Neural cell (in vitro differentiated cells): ENCODE results near the gene ROR1. TPM values are rescaled to one million over a fixed set of nuclear protein-coding genes. Genes with fewer than 3 reads are reported as not detected.

Source experiments
- H2AFZ ChIP-seq: fragments of 200-600, 300-800 bp; sonication (generic), shearing (Covaris generic); 2 replicates; pipeline ENCODE4 v1.6.0; 2014; ENCODE audit warnings: low read depth, mild to moderate bottlenecking, antibody characterized with exemption, low read length, moderate library complexity
- H3F3A ChIP-seq: fragments of 200-600 bp; shearing (Covaris generic); 2 replicates; pipeline ENCODE4 v1.6.1; 2016; ENCODE audit warnings: mild to moderate bottlenecking, moderate library complexity, mixed read lengths, antibody characterized with exemption, low read length; ENCODE audit not compliant: insufficient read depth, poor library complexity, severe bottlenecking
- H3K27ac ChIP-seq: fragments of 200-600, 300-800 bp; sonication (generic), shearing (Covaris generic); 2 replicates; pipeline ENCODE4 v1.5.1; 2014; ENCODE audit warnings: mild to moderate bottlenecking, low read length, moderate library complexity
- H3K27me3 ChIP-seq: fragments of 300-800, 200-600 bp; sonication (generic), shearing (Covaris generic); 2 replicates; pipeline ENCODE4 v1.6.0; 2014; ENCODE audit warnings: mild to moderate bottlenecking, low read depth, low read length, moderate library complexity; ENCODE audit not compliant: insufficient read depth
- H3K36me3 ChIP-seq: fragments of 300-800, 200-600 bp; sonication (generic), shearing (Covaris generic); 2 replicates; pipeline ENCODE4 v1.5.1; 2014; ENCODE audit warnings: mild to moderate bottlenecking, antibody characterized with exemption, low read length, moderate library complexity; ENCODE audit not compliant: insufficient read depth
- H3K4me2 ChIP-seq: fragments of 300-800, 200-600 bp; sonication (generic), shearing (Covaris generic); 2 replicates; pipeline ENCODE4 v1.6.0; 2014; ENCODE audit warnings: mild to moderate bottlenecking, low read length
- H3K4me3 ChIP-seq: fragments of 300-800, 200-600 bp; sonication (generic), shearing (Covaris generic); 2 replicates; pipeline ENCODE4 v1.5.1; 2014; ENCODE audit warnings: mild to moderate bottlenecking, low read length, moderate library complexity
- H3K79me2 ChIP-seq: fragments of 200-600 bp; shearing (Covaris generic); replicated peaks from 2 replicates; pipeline ENCODE4 v1.6.0; 2014; ENCODE audit warnings: mild to moderate bottlenecking, low read length, moderate library complexity; ENCODE audit not compliant: insufficient read depth
- H3K9ac ChIP-seq: fragments of 300-800, 200-600 bp; sonication (generic), shearing (Covaris generic); 2 replicates; pipeline ENCODE4 v1.6.1; 2016; ENCODE audit warnings: mild to moderate bottlenecking, low read length, mixed read lengths
- H3K9me2 ChIP-seq: fragments of 200-600 bp; shearing (Covaris generic); 2 replicates; pipeline ENCODE4 v1.6.1; 2016; ENCODE audit warnings: mild to moderate bottlenecking, low read length, mixed read lengths; ENCODE audit not compliant: insufficient read depth
- H3K9me3 ChIP-seq: fragments of 200-600, 300-800 bp; sonication (generic), shearing (Covaris generic); 2 replicates; pipeline ENCODE4 v1.6.1; 2016; ENCODE audit warnings: mild to moderate bottlenecking, mixed run types, low read length, moderate library complexity, mixed read lengths
- H4K20me1 ChIP-seq: fragments of 200-600 bp; shearing (Covaris generic); 2 replicates; pipeline ENCODE4 v1.6.1; 2016; ENCODE audit warnings: mild to moderate bottlenecking, mixed run types; ENCODE audit not compliant: insufficient read depth
- EP300 ChIP-seq: fragments of 450-650 bp; conservative IDR thresholded peaks from 2 replicates; pipeline ENCODE4 v1.6.1; 2014; ENCODE audit warnings: antibody characterized with exemption, mild to moderate bottlenecking, moderate library complexity; ENCODE audit not compliant: poor library complexity, severe bottlenecking
- EZH2 ChIP-seq: fragments of 200-600, 300-800 bp; shearing (Covaris generic), sonication (generic); IDR thresholded peaks from 2 replicates; pipeline ENCODE4 v1.6.1; 2014; ENCODE audit warnings: antibody characterized with exemption, low read length, borderline replicate concordance, mild to moderate bottlenecking; ENCODE audit not compliant: insufficient read depth, poor library complexity, severe bottlenecking
- MXI1 ChIP-seq: fragments of 450-650 bp; conservative IDR thresholded peaks from 2 replicates; pipeline ENCODE4 v1.6.1; 2014; ENCODE audit warnings: antibody characterized with exemption, mild to moderate bottlenecking; ENCODE audit not compliant: poor library complexity, severe bottlenecking
- POLR2AphosphoS5 ChIP-seq: IDR thresholded peaks from 2 replicates; pipeline ENCODE4 v1.6.1; 2012
- RAD21 ChIP-seq: fragments of 450-650 bp; conservative IDR thresholded peaks from 2 replicates; pipeline ENCODE4 v1.6.1; 2014; ENCODE audit warnings: antibody characterized with exemption, mild to moderate bottlenecking, moderate library complexity
- SMC3 ChIP-seq: fragments of 450-650 bp; conservative IDR thresholded peaks from 2 replicates; pipeline ENCODE4 v1.6.1; 2014; ENCODE audit warnings: antibody characterized with exemption, mild to moderate bottlenecking, moderate library complexity; ENCODE audit not compliant: poor library complexity
- TAF1 ChIP-seq: IDR thresholded peaks from 2 replicates; pipeline ENCODE4 v1.6.1; 2012; ENCODE audit warnings: low read depth
- polyA plus RNA-seq: library from polyadenylated mRNA; depleted of rRNA; stranded (reverse); fragments of >200 nt; gene quantifications from 2 replicates; pipeline ENCODE4 v1.2.3, GENCODE V29; 2014
- TF ChIP-seq, protein P1 (sequence below): fragments of 450-650 bp; IDR thresholded peaks from 2 replicates; pipeline ENCODE4 v1.5.1; 2014; ENCODE audit warnings: antibody characterized with exemption, mild to moderate bottlenecking, moderate library complexity; ENCODE audit not compliant: poor library complexity, severe bottlenecking
- TF ChIP-seq, protein P2 (sequence below): IDR thresholded peaks from 2 replicates; pipeline ENCODE4 v1.6.1; 2012; ENCODE audit warnings: borderline replicate concordance

Gene ROR1
- polyA plus RNA-seq, 1 donor from 2014 or later, result 0.27 TPM

DNA sequence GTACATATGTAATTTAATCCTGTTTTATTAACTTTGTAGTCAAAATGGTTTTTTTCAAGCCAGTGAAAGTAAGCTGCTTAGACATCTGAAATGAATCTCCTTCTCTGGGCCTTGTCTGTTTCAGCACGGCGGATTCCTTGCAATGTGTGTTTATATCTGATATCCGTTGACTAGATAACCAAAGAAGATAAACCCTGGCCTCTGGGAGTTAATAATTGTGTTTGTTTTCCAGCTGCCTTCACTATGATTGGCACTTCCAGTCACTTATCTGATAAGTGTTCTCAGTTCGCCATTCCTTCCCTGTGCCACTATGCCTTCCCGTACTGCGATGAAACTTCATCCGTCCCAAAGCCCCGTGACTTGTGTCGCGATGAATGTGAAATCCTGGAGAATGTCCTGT lies 366.1 kb downstream of the ROR1 start:
- Histone ChIP-seq H4K20me1 (no peaks in the 10 kb centered on the region), H3K9me3 (no peaks in the 10 kb centered on the region), H3K9me2 (no peaks in the 10 kb centered on the region), H3K9ac (no peak overlapping the region), H3K79me2 (no peaks in the 10 kb centered on the region), H3K36me3 (no peaks in the 10 kb centered on the region), H2AFZ (no peak overlapping the region), H3K4me2 (no peak overlapping the region), H3K27me3 (no peaks in the 10 kb centered on the region), H3F3A (no peaks in the 10 kb centered on the region), H3K27ac (no peak overlapping the region), H3K4me3 (no peak overlapping the region)
- TF ChIP-seq EZH2, result no peak
- TF ChIP-seq POLR2AphosphoS5, result peak; percentile 54
- no peak for TF ChIP-seq RAD21

DNA sequence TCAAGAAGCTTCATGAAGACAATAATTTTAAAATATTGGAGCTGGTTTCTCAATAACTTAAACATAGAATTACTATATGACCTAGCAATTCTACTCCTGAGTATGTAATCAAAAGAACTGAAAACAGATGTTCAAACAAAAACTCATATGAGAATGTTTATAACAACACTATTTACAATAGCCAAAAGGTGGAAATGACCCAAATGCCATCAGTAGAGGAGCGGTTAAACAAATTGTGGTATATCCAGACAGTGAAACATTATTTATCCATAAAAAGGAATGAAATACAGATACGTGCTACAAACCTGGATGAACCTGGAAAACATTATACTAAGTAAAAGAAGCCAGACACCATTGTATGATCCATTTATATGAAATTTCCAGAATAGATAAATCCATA lies 366.8 kb downstream of the ROR1 start:
- Histone ChIP-seq H3K27ac (no peak overlapping the region), H3K4me2 (no peak overlapping the region), H2AFZ (no peak overlapping the region), H3K36me3 (no peaks in the 10 kb centered on the region), H3K9me2 (no peaks in the 10 kb centered on the region), H3K9me3 (no peaks in the 10 kb centered on the region), H3K79me2 (no peaks in the 10 kb centered on the region), H3F3A (no peaks in the 10 kb centered on the region), H3K9ac (no peak overlapping the region), H3K27me3 (no peaks in the 10 kb centered on the region), H3K4me3 (no peak overlapping the region), H4K20me1 (no peaks in the 10 kb centered on the region)
- TF ChIP-seq EZH2 (no peak), RAD21 (no peak), TAF1 (no peak), MXI1 (no peak), POLR2AphosphoS5 (no peak), EP300 (no peak), SMC3 (no peak)
- TF ChIP-seq, protein P1, sequence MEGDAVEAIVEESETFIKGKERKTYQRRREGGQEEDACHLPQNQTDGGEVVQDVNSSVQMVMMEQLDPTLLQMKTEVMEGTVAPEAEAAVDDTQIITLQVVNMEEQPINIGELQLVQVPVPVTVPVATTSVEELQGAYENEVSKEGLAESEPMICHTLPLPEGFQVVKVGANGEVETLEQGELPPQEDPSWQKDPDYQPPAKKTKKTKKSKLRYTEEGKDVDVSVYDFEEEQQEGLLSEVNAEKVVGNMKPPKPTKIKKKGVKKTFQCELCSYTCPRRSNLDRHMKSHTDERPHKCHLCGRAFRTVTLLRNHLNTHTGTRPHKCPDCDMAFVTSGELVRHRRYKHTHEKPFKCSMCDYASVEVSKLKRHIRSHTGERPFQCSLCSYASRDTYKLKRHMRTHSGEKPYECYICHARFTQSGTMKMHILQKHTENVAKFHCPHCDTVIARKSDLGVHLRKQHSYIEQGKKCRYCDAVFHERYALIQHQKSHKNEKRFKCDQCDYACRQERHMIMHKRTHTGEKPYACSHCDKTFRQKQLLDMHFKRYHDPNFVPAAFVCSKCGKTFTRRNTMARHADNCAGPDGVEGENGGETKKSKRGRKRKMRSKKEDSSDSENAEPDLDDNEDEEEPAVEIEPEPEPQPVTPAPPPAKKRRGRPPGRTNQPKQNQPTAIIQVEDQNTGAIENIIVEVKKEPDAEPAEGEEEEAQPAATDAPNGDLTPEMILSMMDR, result no peak
- TF ChIP-seq, protein P2, sequence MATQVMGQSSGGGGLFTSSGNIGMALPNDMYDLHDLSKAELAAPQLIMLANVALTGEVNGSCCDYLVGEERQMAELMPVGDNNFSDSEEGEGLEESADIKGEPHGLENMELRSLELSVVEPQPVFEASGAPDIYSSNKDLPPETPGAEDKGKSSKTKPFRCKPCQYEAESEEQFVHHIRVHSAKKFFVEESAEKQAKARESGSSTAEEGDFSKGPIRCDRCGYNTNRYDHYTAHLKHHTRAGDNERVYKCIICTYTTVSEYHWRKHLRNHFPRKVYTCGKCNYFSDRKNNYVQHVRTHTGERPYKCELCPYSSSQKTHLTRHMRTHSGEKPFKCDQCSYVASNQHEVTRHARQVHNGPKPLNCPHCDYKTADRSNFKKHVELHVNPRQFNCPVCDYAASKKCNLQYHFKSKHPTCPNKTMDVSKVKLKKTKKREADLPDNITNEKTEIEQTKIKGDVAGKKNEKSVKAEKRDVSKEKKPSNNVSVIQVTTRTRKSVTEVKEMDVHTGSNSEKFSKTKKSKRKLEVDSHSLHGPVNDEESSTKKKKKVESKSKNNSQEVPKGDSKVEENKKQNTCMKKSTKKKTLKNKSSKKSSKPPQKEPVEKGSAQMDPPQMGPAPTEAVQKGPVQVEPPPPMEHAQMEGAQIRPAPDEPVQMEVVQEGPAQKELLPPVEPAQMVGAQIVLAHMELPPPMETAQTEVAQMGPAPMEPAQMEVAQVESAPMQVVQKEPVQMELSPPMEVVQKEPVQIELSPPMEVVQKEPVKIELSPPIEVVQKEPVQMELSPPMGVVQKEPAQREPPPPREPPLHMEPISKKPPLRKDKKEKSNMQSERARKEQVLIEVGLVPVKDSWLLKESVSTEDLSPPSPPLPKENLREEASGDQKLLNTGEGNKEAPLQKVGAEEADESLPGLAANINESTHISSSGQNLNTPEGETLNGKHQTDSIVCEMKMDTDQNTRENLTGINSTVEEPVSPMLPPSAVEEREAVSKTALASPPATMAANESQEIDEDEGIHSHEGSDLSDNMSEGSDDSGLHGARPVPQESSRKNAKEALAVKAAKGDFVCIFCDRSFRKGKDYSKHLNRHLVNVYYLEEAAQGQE, result no peak
